ENCODE measurements around the gene MXD4.

DNA sequence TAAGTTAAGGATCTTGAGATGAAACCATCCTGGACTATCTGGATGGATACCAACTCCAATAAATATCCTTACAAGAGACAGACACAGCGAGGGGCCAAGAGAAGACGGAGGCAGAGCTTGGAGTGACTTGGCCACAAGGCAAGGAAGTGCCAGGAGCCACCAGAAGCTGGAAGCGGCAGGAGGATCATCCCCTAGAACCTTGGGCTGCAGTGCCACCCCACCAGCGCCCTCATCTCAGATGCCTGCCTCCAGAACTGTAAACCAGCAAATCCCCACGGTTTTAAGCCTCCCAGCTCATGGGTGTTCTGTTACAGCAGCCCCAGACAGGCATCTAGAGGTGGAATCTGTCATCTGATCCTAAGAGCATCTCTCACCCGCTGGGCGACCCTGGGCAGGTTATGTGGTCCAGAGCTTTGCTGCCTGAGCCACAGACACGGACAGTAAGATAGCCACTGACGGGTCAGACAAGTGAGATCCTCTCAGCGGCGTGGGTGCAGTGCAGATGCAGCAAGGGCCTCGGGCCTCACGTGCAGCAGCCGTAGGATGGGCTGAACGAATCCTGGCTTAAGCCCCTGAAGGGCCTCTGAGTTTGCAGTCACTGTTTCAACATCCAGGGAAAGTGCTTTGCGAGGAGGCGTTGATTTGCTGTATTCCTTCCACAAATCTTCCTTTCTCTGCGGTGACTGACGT lies 25.1 kb upstream of the MXD4 start:
- TF ChIP-seq, protein P1, sequence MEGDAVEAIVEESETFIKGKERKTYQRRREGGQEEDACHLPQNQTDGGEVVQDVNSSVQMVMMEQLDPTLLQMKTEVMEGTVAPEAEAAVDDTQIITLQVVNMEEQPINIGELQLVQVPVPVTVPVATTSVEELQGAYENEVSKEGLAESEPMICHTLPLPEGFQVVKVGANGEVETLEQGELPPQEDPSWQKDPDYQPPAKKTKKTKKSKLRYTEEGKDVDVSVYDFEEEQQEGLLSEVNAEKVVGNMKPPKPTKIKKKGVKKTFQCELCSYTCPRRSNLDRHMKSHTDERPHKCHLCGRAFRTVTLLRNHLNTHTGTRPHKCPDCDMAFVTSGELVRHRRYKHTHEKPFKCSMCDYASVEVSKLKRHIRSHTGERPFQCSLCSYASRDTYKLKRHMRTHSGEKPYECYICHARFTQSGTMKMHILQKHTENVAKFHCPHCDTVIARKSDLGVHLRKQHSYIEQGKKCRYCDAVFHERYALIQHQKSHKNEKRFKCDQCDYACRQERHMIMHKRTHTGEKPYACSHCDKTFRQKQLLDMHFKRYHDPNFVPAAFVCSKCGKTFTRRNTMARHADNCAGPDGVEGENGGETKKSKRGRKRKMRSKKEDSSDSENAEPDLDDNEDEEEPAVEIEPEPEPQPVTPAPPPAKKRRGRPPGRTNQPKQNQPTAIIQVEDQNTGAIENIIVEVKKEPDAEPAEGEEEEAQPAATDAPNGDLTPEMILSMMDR (IDR thresholded peaks at IDR 0.05; ENCODE audit: insufficient read depth, low read depth, low read length) = no peak
- no peak for TF ChIP-seq EZH2 (IDR thresholded peaks at IDR 0.05; ENCODE audit: insufficient read depth, low read length)

Measured in astrocyte (in vitro differentiated cells and primary cell).